Calu3 (cell line): Measurements from ENCODE around the gene DLX3. TPM values are rescaled to one million over a fixed set of nuclear protein-coding genes. Genes with fewer than 3 reads are reported as not detected.

ENCODE experiments used
- BruUV-seq: library from RNA; stranded (reverse); fragments of 400-500 nt; replicated peaks from 2 replicates; lab custom pipeline; 2021; lab: Mats Ljungman, UMichigan
- CTCF ChIA-PET: fragments of 300-600 bp; sonication (Branson Sonifier 250); formaldehyde crosslinking; loops from one replicate; lab custom pipeline; 2022; ENCODE audit warnings: antibody characterized with exemption; lab: Charles Lee
- DNase-seq: peaks from one replicate; pipeline ENCODE4 v3.0.0; 2022
- H3K27ac Mint-ChIP-seq: one replicate; pipeline ENCODE4 v1.8.0; 2022; ENCODE audit warnings: mixed read lengths; ENCODE audit not compliant: unreplicated experiment
- H3K27me3 Mint-ChIP-seq: one replicate; pipeline ENCODE4 v1.8.0; 2022; ENCODE audit warnings: mixed read lengths; ENCODE audit not compliant: unreplicated experiment
- H3K36me3 Mint-ChIP-seq: one replicate; pipeline ENCODE4 v1.8.0; 2022; ENCODE audit warnings: mild to moderate bottlenecking, moderate library complexity, mixed read lengths; ENCODE audit not compliant: insufficient read depth, unreplicated experiment
- H3K4me1 Mint-ChIP-seq: one replicate; pipeline ENCODE4 v1.8.0; 2022; ENCODE audit warnings: mild to moderate bottlenecking, low read depth, mixed read lengths; ENCODE audit not compliant: unreplicated experiment
- H3K4me3 Mint-ChIP-seq: one replicate; pipeline ENCODE4 v1.8.0; 2022; ENCODE audit warnings: mild to moderate bottlenecking, low read depth, moderate library complexity, mixed read lengths; ENCODE audit not compliant: unreplicated experiment
- H3K9me3 Mint-ChIP-seq: one replicate; pipeline ENCODE4 v1.8.0; 2022; ENCODE audit warnings: low read depth, mixed read lengths; ENCODE audit not compliant: unreplicated experiment
- CTCF ChIP-seq: fragments of 200-600 bp; IDR thresholded peaks from one replicate; pipeline ENCODE4 v1.8.0; 2022; ENCODE audit warnings: antibody characterized with exemption; ENCODE audit not compliant: unreplicated experiment
- intact Hi-C: fragments of 100-400 bp; cut with micrococcal nuclease; formaldehyde crosslinking; loops from one replicate; pipeline ENCODE4 v1.10.0; 2022; ENCODE audit not compliant: unreplicated experiment
- total RNA-seq: library from RNA; stranded (reverse); gene quantifications from 2 replicates; pipeline ENCODE4 v1.2.3, GENCODE V29; 2022

The DLX3 gene
- total RNA-seq, 1 experiment from 2014 or later = not detected

- Mint-ChIP-seq H3K36me3 (peaks cover 12% of the 10 kb centered on the region), H3K27me3 (peaks cover 85% of the 10 kb centered on the region), H3K4me3 (peak overlapping the region; percentile 57), H3K4me1 (peaks cover 37% of the 10 kb centered on the region), H3K9me3 (no peaks in the 10 kb centered on the region), H3K27ac (peak overlapping the region; percentile 2)
- no peak for DNase-seq
- CTCF ChIA-PET = interaction anchor here (2.3 kb wide), 1 partner anchor 16 kb away, joined by 14 read pairs; no protein-coding TSS in a partner anchor
- intact Hi-C loops = no loop called here
- TF ChIP-seq CTCF = no peak
- BruUV-seq = no TSS peak
Observed at GRCh38 chr17:49993423-49994060, 1.5 kb downstream of the DLX3 start.

- TF ChIP-seq CTCF = no peak
- peaks cover 12% of the 10 kb centered on the region for H3K36me3 Mint-ChIP-seq
- no peaks in the 10 kb centered on the region for H3K9me3 Mint-ChIP-seq
- peaks cover 91% of the 10 kb centered on the region for H3K27me3 Mint-ChIP-seq
- BruUV-seq = no TSS peak
- peak overlapping the region; percentile 11 for H3K4me3 Mint-ChIP-seq
- no peak for DNase-seq
- intact Hi-C loops = no loop called here
- H3K4me1 Mint-ChIP-seq = peaks cover 42% of the 10 kb centered on the region
- no peak overlapping the region for H3K27ac Mint-ChIP-seq
- CTCF ChIA-PET = interaction anchor here (0.6 to 1.0 kb wide), 3 partner anchors 9 to 112 kb away, joined by 3 to 9 read pairs (median 3); no protein-coding TSS in a partner anchor
Observed at GRCh38 chr17:49992933-49993422, 2.0 kb downstream of the DLX3 start.

GRCh38 chr17:49992191-49992932 is 2.7 kb downstream of the DLX3 start:
- DNase-seq = no peak
- BruUV-seq = no TSS peak
- H3K4me3 Mint-ChIP-seq = no peak overlapping the region
- no peak overlapping the region for H3K27ac Mint-ChIP-seq
- H3K36me3 Mint-ChIP-seq = peaks cover 12% of the 10 kb centered on the region
- intact Hi-C loops = no loop called here
- H3K4me1 Mint-ChIP-seq = peaks cover 49% of the 10 kb centered on the region
- H3K9me3 Mint-ChIP-seq = no peaks in the 10 kb centered on the region
- CTCF ChIA-PET = interaction anchor here (0.6 to 1.0 kb wide), 3 partner anchors 9 to 112 kb away, joined by 3 to 9 read pairs (median 3); no protein-coding TSS in a partner anchor
- peaks cover 97% of the 10 kb centered on the region for H3K27me3 Mint-ChIP-seq
- TF ChIP-seq CTCF = no peak

GRCh38 chr17:49991409-49991808 is 3.6 kb downstream of the DLX3 start:
- Mint-ChIP-seq H3K27me3 (peaks cover 99% of the 10 kb centered on the region), H3K27ac (no peak overlapping the region), H3K4me1 (peaks cover 46% of the 10 kb centered on the region), H3K4me3 (no peak overlapping the region), H3K36me3 (peaks cover 9% of the 10 kb centered on the region), H3K9me3 (no peaks in the 10 kb centered on the region)
- no peak for DNase-seq
- CTCF ChIA-PET = no interaction called here
- BruUV-seq = no TSS peak
- intact Hi-C loops = no loop called here
- no peak for TF ChIP-seq CTCF
